GM12878 (cell line): ENCODE results near the gene NEAT1. TPM values are rescaled to one million over a fixed set of nuclear protein-coding genes. Genes with fewer than 3 reads are reported as not detected.

Experiments
- ATAC-seq: fragments of 200-7000 bp; cut with Tn5 transposase; 3 replicates; pipeline ENCODE4 v1.9.1; 2020; ENCODE audit warnings: mild to moderate bottlenecking, moderate library complexity
- BruUV-seq: library from RNA; stranded (reverse); fragments of 400-500 nt; replicated peaks from 2 replicates; lab custom pipeline; 2021; lab: Mats Ljungman, UMichigan
- CTCF ChIA-PET: fragments of 300-600 bp; sonication (Branson Sonifier 250); formaldehyde crosslinking; extraction: SDS; loops from one replicate; lab custom pipeline; 2021; ENCODE audit warnings: inconsistent platforms; lab: Yijun Ruan, JAX
- POLR2A ChIA-PET: fragments of 350-600 bp; formaldehyde crosslinking; extraction: SDS; loops from one replicate; lab custom pipeline; 2021; ENCODE audit warnings: inconsistent platforms; lab: Charles Lee
- RAD21 ChIA-PET: fragments of 300-600 bp; sonication (Branson Sonifier 250); formaldehyde crosslinking; loops from one replicate; lab custom pipeline; 2023; ENCODE audit warnings: antibody characterized with exemption; ENCODE audit not compliant: unreplicated experiment; lab: Charles Lee
- SMC1A ChIA-PET: fragments of 300-600 bp; sonication (Branson Sonifier 250); formaldehyde crosslinking; loops from one replicate; lab custom pipeline; 2023; ENCODE audit not compliant: unreplicated experiment, uncharacterized antibody; lab: Charles Lee
- DNase-seq: peaks from one replicate; pipeline ENCODE4 v3.0.0-alpha.2; 2011; ENCODE audit warnings: low read depth, low spot score
- FAIRE-seq: peaks from 3 replicates; lab custom pipeline; 2011; peaks lifted over from hg19 to GRCh38; lab: Jason Lieb, UNC
- H2AFZ ChIP-seq: 2 replicates; pipeline ENCODE4 v1.6.0; 2011; ENCODE audit warnings: low read depth, low read length, control low read depth; ENCODE audit not compliant: control insufficient read depth
- H3K27ac ChIP-seq: 2 replicates; pipeline ENCODE4 v1.5.1; 2011; ENCODE audit warnings: control low read depth; ENCODE audit not compliant: control insufficient read depth, insufficient read depth
- H3K27me3 ChIP-seq, 2 experiments: replicated peaks in 1 of 2; 2 replicates each; pipeline versions ENCODE4 v1.6.0 to v1.6.1; 2011; ENCODE audit warnings: low read length in 1 of 2; ENCODE audit not compliant: control insufficient read depth in 2 of 2, insufficient read depth in 2 of 2
- H3K36me3 ChIP-seq, 2 experiments: 2 replicates each; pipeline ENCODE4 v1.5.1; 2011; ENCODE audit warnings: low read length in 1 of 2; ENCODE audit not compliant: control insufficient read depth in 2 of 2, insufficient read depth in 2 of 2
- H3K4me1 ChIP-seq: 2 replicates; pipeline ENCODE4 v1.6.1; 2011; ENCODE audit warnings: mild to moderate bottlenecking, low read length, moderate library complexity, mixed read lengths; ENCODE audit not compliant: control insufficient read depth, insufficient read depth
- H3K4me2 ChIP-seq: 2 replicates; pipeline ENCODE4 v1.6.0; 2011; ENCODE audit warnings: control low read depth; ENCODE audit not compliant: control insufficient read depth, insufficient read depth
- H3K4me3 ChIP-seq: fragments of 200-600 bp; sonication (generic); 2 replicates; pipeline ENCODE4 v1.5.1; 2016
- H3K79me2 ChIP-seq: 2 replicates; pipeline ENCODE4 v1.6.0; 2011; ENCODE audit warnings: low read length; ENCODE audit not compliant: control insufficient read depth, insufficient read depth
- H3K9ac ChIP-seq: 2 replicates; pipeline ENCODE4 v1.8.0; 2011; ENCODE audit warnings: low read length, control low read depth, mixed read lengths; ENCODE audit not compliant: control insufficient read depth, insufficient read depth
- H3K9me3 ChIP-seq: replicated peaks from 3 replicates; pipeline ENCODE4 v1.5.1; 2011; ENCODE audit warnings: mild to moderate bottlenecking, low read length; ENCODE audit not compliant: control insufficient read depth, insufficient read depth
- H4K20me1 ChIP-seq: 2 replicates; pipeline ENCODE4 v1.6.0; 2011; ENCODE audit not compliant: control insufficient read depth, insufficient read depth
- POLR2A ChIP-seq: IDR thresholded peaks from 2 replicates; pipeline ENCODE4 v1.6.1; 2011; ENCODE audit warnings: low read depth, mild to moderate bottlenecking, low read length
- POLR2AphosphoS2 ChIP-seq: IDR thresholded peaks from 2 replicates; pipeline ENCODE4 v1.6.1; 2011; ENCODE audit warnings: low read depth, mild to moderate bottlenecking, low read length, improper control_type of control experiment, moderate library complexity
- SMC3 ChIP-seq: IDR thresholded peaks from 2 replicates; pipeline ENCODE4 v1.6.1; 2011; ENCODE audit warnings: low read length, improper control_type of control experiment, borderline replicate concordance
- WGBS: methylation state at CpG from one replicate; pipeline ENCODE4 v1.1.6; 2016; ENCODE audit warnings: low lambda C conversion rate; ENCODE audit not compliant: insufficient replicate concordance, insufficient coverage; ENCODE audit errors: missing lambda C conversion rate; 5-methylcytosine and 5-hydroxymethylcytosine counted together
- in situ Hi-C: fragments of 300-500 bp; cut with MboI; formaldehyde crosslinking; loops from 9 replicates; pipeline ENCODE4 v1.14.3; 2018; ENCODE audit warnings: mixed read lengths
- intact Hi-C: fragments of 100-400 bp; cut with micrococcal nuclease; formaldehyde crosslinking; loops from one replicate; pipeline ENCODE4 v1.14.2; 2022; ENCODE audit not compliant: unreplicated experiment
- polyA plus RNA-seq, 11 experiments: library from polyadenylated mRNA; depleted of rRNA in 4 of 11; unstranded in 6 of 11; stranded (reverse) in 5 of 11; fragments of >200 nt; fragmentation: Nextera tagmentation in 4 of 11; fragmentation: Illumina TruSeq in 1 of 11; extraction: Ambion mirVana in 4 of 11; extraction: Trizol in 1 of 11; gene quantifications; 1 replicate in 1 of 11; 2 replicates in 10 of 11; pipeline versions ENCODE4 v1.2.1 to v1.2.3, GENCODE V29; 2011 to 2016; ENCODE audit warnings: inconsistent platforms in 2 of 11, missing spikeins in 2 of 11, low read depth in 1 of 11
- total RNA-seq, 4 experiments: library from RNA; depleted of rRNA in 3 of 4; stranded (reverse); fragments of >200 nt in 3 of 4; fragmentation: Illumina TruSeq in 1 of 4; extraction: Trizol in 1 of 4; gene quantifications; 2 replicates each; pipeline versions ENCODE4 v1.2.1 to v1.2.3, GENCODE V29; 2013 to 2021

Gene NEAT1
- total and polyA plus RNA-seq, 10 of the 15 experiments (the other 5 are each of a cell fraction or from before 2014, with no cell fraction given) = 13.6 to 328 (median 69.4) TPM

- no peaks in the 10 kb centered on the region for H4K20me1 ChIP-seq
- no peak for FAIRE-seq
- peaks cover 66% of the 10 kb centered on the region for H3K79me2 ChIP-seq
- ChIA-PET RAD21 (interaction anchor here (0.8 to 1.8 kb wide), 6 partner anchors 14 to 72 kb away, joined by 3 to 4 read pairs (median 4); no protein-coding TSS in a partner anchor), POLR2A (interaction anchor here (0.5 to 1.9 kb wide), 11 partner anchors 11 to 162 kb away, joined by 3 to 9 read pairs (median 4); partner anchors contain the start of genes MALAT1 and NEAT1), SMC1A (interaction anchor here (1.0 to 2.5 kb wide), 9 partner anchors 9 to 64 kb away, joined by 3 to 8 read pairs (median 5); no protein-coding TSS in a partner anchor), CTCF (interaction anchor here (0.7 to 1.5 kb wide), 5 partner anchors 18 to 76 kb away, joined by 3 to 9 read pairs (median 4); no protein-coding TSS in a partner anchor)
- no peak overlapping the region for H2AFZ ChIP-seq
- WGBS = 99% methylated on average over 14 of the region's 14 CpGs
- no peaks in the 10 kb centered on the region for H3K9me3 ChIP-seq
- no peak for ATAC-seq
- H3K27me3 ChIP-seq = no peaks in the 10 kb centered on the region
- in situ Hi-C loops (no loop called here), intact Hi-C loops (no loop called here)
- peaks cover 47% of the 10 kb centered on the region for H3K4me1 ChIP-seq
- H3K4me3 ChIP-seq = no peak overlapping the region
- no peak overlapping the region for H3K27ac ChIP-seq
- DNase-seq = no peak
- no TSS peak for BruUV-seq
- no peak overlapping the region for H3K4me2 ChIP-seq
- H3K36me3 ChIP-seq = peaks cover 2 to 17% of the 10 kb centered on the region in 2 experiments
- TF ChIP-seq SMC3 (no peak), POLR2A (peak; percentile 49; the same call in 1 of the 2 replicates), POLR2AphosphoS2 (peak; percentile 29; the same call in 1 of the 2 replicates)
- no peak overlapping the region for H3K9ac ChIP-seq
Measured at GRCh38 chr11:65437436-65438227, 15.0 kb downstream of the NEAT1 start.
